Neural cell (in vitro differentiated cells): ENCODE data around the gene TBC1D19.

Source experiments
- CTCF ChIP-seq: fragments of 450-650 bp; IDR thresholded peaks from 2 replicates; pipeline ENCODE4 v1.5.1; 2014; ENCODE audit warnings: antibody characterized with exemption, mild to moderate bottlenecking, moderate library complexity; ENCODE audit not compliant: poor library complexity, severe bottlenecking
- EZH2 ChIP-seq: fragments of 200-600, 300-800 bp; shearing (Covaris generic), sonication (generic); IDR thresholded peaks from 2 replicates; pipeline ENCODE4 v1.6.1; 2014; ENCODE audit warnings: antibody characterized with exemption, low read length, borderline replicate concordance, mild to moderate bottlenecking; ENCODE audit not compliant: insufficient read depth, poor library complexity, severe bottlenecking
- POLR2AphosphoS5 ChIP-seq: IDR thresholded peaks from 2 replicates; pipeline ENCODE4 v1.6.1; 2012
- RAD21 ChIP-seq: fragments of 450-650 bp; conservative IDR thresholded peaks from 2 replicates; pipeline ENCODE4 v1.6.1; 2014; ENCODE audit warnings: antibody characterized with exemption, mild to moderate bottlenecking, moderate library complexity
- SMC3 ChIP-seq: fragments of 450-650 bp; conservative IDR thresholded peaks from 2 replicates; pipeline ENCODE4 v1.6.1; 2014; ENCODE audit warnings: antibody characterized with exemption, mild to moderate bottlenecking, moderate library complexity; ENCODE audit not compliant: poor library complexity

GRCh38 chr4:26788341-26788733, 204.5 kb downstream of the TBC1D19 start:
- TF ChIP-seq POLR2AphosphoS5 (no peak), EZH2 (no peak), SMC3 (no peak), CTCF (no peak), RAD21 (no peak)
